Astrocyte (in vitro differentiated cells and primary cell): ENCODE data around the gene TGOLN2. TPM values are rescaled to one million over a fixed set of nuclear protein-coding genes. Genes with fewer than 3 reads are reported as not detected.
"Not testable (repeated sequence)": the region's sequence is repeated elsewhere in the genome, so short reads cannot be mapped to it uniquely, and the experiment has no call there.

ENCODE experiments used
- DNase-seq: peaks from one replicate; pipeline ENCODE4 v3.0.0-alpha.2; 2010; ENCODE audit warnings: low read depth
- FAIRE-seq: peaks from 2 replicates; lab custom pipeline; 2011; peaks lifted over from hg19 to GRCh38; lab: Jason Lieb, UNC
- H2AFZ ChIP-seq: 2 replicates; pipeline ENCODE4 v1.6.0; 2012; ENCODE audit warnings: low read depth, low read length, inconsistent platforms
- H3K27ac ChIP-seq: 2 replicates; pipeline ENCODE4 v1.5.1; 2011; ENCODE audit warnings: low read depth, low read length, inconsistent platforms
- H3K27me3 ChIP-seq: 2 replicates; pipeline ENCODE4 v1.6.0; 2011; ENCODE audit warnings: low read length, inconsistent platforms; ENCODE audit not compliant: insufficient read depth
- H3K36me3 ChIP-seq: 2 replicates; pipeline ENCODE4 v1.5.1; 2011; ENCODE audit warnings: low read length, inconsistent platforms; ENCODE audit not compliant: insufficient read depth
- H3K4me1 ChIP-seq: 2 replicates; pipeline ENCODE4 v1.5.1; 2011; ENCODE audit warnings: low read length, inconsistent platforms; ENCODE audit not compliant: insufficient read depth
- H3K4me2 ChIP-seq: 2 replicates; pipeline ENCODE4 v1.6.0; 2012; ENCODE audit warnings: low read length, inconsistent platforms
- H3K4me3 ChIP-seq: 2 replicates; pipeline ENCODE4 v1.5.1; 2011; ENCODE audit warnings: low read depth, mild to moderate bottlenecking, low read length, inconsistent platforms; ENCODE audit not compliant: insufficient read depth
- H3K79me2 ChIP-seq: 2 replicates; pipeline ENCODE4 v1.6.0; 2012; ENCODE audit warnings: mild to moderate bottlenecking, low read length, inconsistent platforms; ENCODE audit not compliant: insufficient read depth
- H3K9ac ChIP-seq: 2 replicates; pipeline ENCODE4 v1.6.0; 2012; ENCODE audit warnings: mild to moderate bottlenecking, low read length, inconsistent platforms
- H3K9me3 ChIP-seq: 2 replicates; pipeline ENCODE4 v1.5.1; 2012; ENCODE audit warnings: low read depth, mild to moderate bottlenecking, low read length, inconsistent platforms; ENCODE audit not compliant: insufficient read depth
- H4K20me1 ChIP-seq: 2 replicates; pipeline ENCODE4 v1.6.0; 2012; ENCODE audit warnings: low read length, inconsistent platforms; ENCODE audit not compliant: insufficient read depth
- H3K27ac Mint-ChIP-seq: one replicate; pipeline ENCODE4 v1.8.0; 2021; ENCODE audit warnings: mild to moderate bottlenecking, mixed read lengths; ENCODE audit not compliant: unreplicated experiment
- H3K27me3 Mint-ChIP-seq: one replicate; pipeline ENCODE4 v1.8.0; 2021; ENCODE audit warnings: low read depth, mixed read lengths; ENCODE audit not compliant: unreplicated experiment
- H3K36me3 Mint-ChIP-seq: one replicate; pipeline ENCODE4 v1.8.0; 2021; ENCODE audit warnings: low read depth, mixed read lengths; ENCODE audit not compliant: unreplicated experiment
- H3K4me1 Mint-ChIP-seq: one replicate; pipeline ENCODE4 v1.8.0; 2021; ENCODE audit warnings: low read depth, mixed read lengths; ENCODE audit not compliant: unreplicated experiment
- H3K4me3 Mint-ChIP-seq: one replicate; pipeline ENCODE4 v1.8.0; 2021; ENCODE audit warnings: mild to moderate bottlenecking, moderate library complexity, mixed read lengths; ENCODE audit not compliant: unreplicated experiment
- H3K9me3 Mint-ChIP-seq: one replicate; pipeline ENCODE4 v1.8.0; 2021; ENCODE audit warnings: mild to moderate bottlenecking, mixed read lengths; ENCODE audit not compliant: unreplicated experiment
- CTCF ChIP-seq: IDR thresholded peaks from 2 replicates; pipeline ENCODE4 v1.5.1; 2011; ENCODE audit warnings: low read depth, mild to moderate bottlenecking, inconsistent platforms, low read length, moderate library complexity; ENCODE audit not compliant: insufficient read depth
- EZH2 ChIP-seq: IDR thresholded peaks from 2 replicates; pipeline ENCODE4 v1.6.1; 2012; ENCODE audit warnings: mild to moderate bottlenecking, low read length, inconsistent platforms; ENCODE audit not compliant: insufficient read depth
- total RNA-seq: library from RNA; stranded (reverse); gene quantifications from 2 replicates; pipeline ENCODE4 v1.2.1, GENCODE V29; 2021

TGOLN2 gene
- total RNA-seq, 1 donor from 2014 or later, result 86.7 TPM

GRCh38 chr2:85330839-85331636 is 3.2 kb upstream of the TGOLN2 start:
- H3K27me3 ChIP-seq, result no peaks in the 10 kb centered on the region
- Mint-ChIP-seq H3K4me3 (no peak overlapping the region), H3K27ac (no peak overlapping the region)

GRCh38 chr2:85329701-85330100 is 1.9 kb upstream of the TGOLN2 start:
- peaks cover 28% of the 10 kb centered on the region for H3K79me2 ChIP-seq
- H3K4me1 ChIP-seq, result peaks cover 11% of the 10 kb centered on the region
- H3K9me3 Mint-ChIP-seq, H3K9ac ChIP-seq, H3K9me3 ChIP-seq, H3K4me3 ChIP-seq, H3K27ac ChIP-seq, H3K4me3 Mint-ChIP-seq, H3K27ac Mint-ChIP-seq, H3K27me3 Mint-ChIP-seq, H3K36me3 Mint-ChIP-seq, DNase-seq, H3K4me2 ChIP-seq, H3K36me3 ChIP-seq, FAIRE-seq, H2AFZ ChIP-seq, H3K27me3 ChIP-seq: not testable (repeated sequence)
- H3K4me1 Mint-ChIP-seq, result peaks cover 23% of the 10 kb centered on the region
- H4K20me1 ChIP-seq, result peaks cover 28% of the 10 kb centered on the region

More at GRCh38 chr2:85330839-85331636, 3.2 kb upstream of the TGOLN2 start:
- H3K4me1 ChIP-seq, result peaks cover under 1% of the 10 kb centered on the region
- H3K9me3 Mint-ChIP-seq, result peaks cover 2% of the 10 kb centered on the region
- no peaks in the 10 kb centered on the region for H3K27me3 Mint-ChIP-seq
- FAIRE-seq (no peak), DNase-seq (no peak)
- H4K20me1 ChIP-seq, result peaks cover 15% of the 10 kb centered on the region
- no peak overlapping the region for H3K9ac ChIP-seq
- H3K4me2 ChIP-seq, result no peak overlapping the region
- H3K79me2 ChIP-seq, result peaks cover 15% of the 10 kb centered on the region
- TF ChIP-seq EZH2 (no peak), CTCF (no peak)
- H2AFZ ChIP-seq, result no peak overlapping the region
- H3K9me3 ChIP-seq, result no peaks in the 10 kb centered on the region
- no peaks in the 10 kb centered on the region for H3K36me3 ChIP-seq
- H3K4me3 ChIP-seq, result no peak overlapping the region
- H3K27ac ChIP-seq, result no peak overlapping the region
- H3K36me3 Mint-ChIP-seq, result no peaks in the 10 kb centered on the region
- peaks cover 10% of the 10 kb centered on the region for H3K4me1 Mint-ChIP-seq

GRCh38 chr2:85329181-85329651 is 1.4 kb upstream of the TGOLN2 start:
- TF ChIP-seq EZH2, result no peak
- TF ChIP-seq CTCF, result no peak
- Mint-ChIP-seq H3K27ac (no peak overlapping the region), H3K36me3 (peaks cover 5% of the 10 kb centered on the region), H3K9me3 (peaks cover 2% of the 10 kb centered on the region), H3K4me1 (peaks cover 25% of the 10 kb centered on the region), H3K4me3 (no peak overlapping the region), H3K27me3 (no peaks in the 10 kb centered on the region)
- no peak overlapping the region for H3K4me3 ChIP-seq
- no peaks in the 10 kb centered on the region for H3K27me3 ChIP-seq
- peaks cover 8% of the 10 kb centered on the region for H3K36me3 ChIP-seq
- peaks cover 11% of the 10 kb centered on the region for H3K4me1 ChIP-seq
- no peak overlapping the region for H3K27ac ChIP-seq
- H2AFZ ChIP-seq, result no peak overlapping the region
- no peak overlapping the region for H3K4me2 ChIP-seq
- H4K20me1 ChIP-seq, result peaks cover 33% of the 10 kb centered on the region
- no peaks in the 10 kb centered on the region for H3K9me3 ChIP-seq
- FAIRE-seq (no peak), DNase-seq (no peak)
- peaks cover 33% of the 10 kb centered on the region for H3K79me2 ChIP-seq
- H3K9ac ChIP-seq, result no peak overlapping the region
